Tongue (tissue), 2 donors: ENCODE measurements around the gene PCDHGA4. TPM values are rescaled to one million over a fixed set of nuclear protein-coding genes. Genes with fewer than 3 reads are reported as not detected.
"Not testable (repeated sequence)": the region's sequence is repeated elsewhere in the genome, so short reads cannot be mapped to it uniquely, and the experiment has no call there.

ENCODE experiments used
- DNase-seq: peaks from one replicate; pipeline ENCODE4 v3.0.0-alpha.2; 2015
- total RNA-seq: library from RNA; depleted of rRNA; stranded (reverse); fragments of >200 nt; gene quantifications from one replicate; pipeline ENCODE4 v1.2.3, GENCODE V29; 2014

PCDHGA4 gene
- total RNA-seq, 1 donor from 2014 or later: 3.9 TPM

- DNase-seq: peak; percentile 21
These were observed 4.8 kb upstream of the PCDHGA4 start, which contains the start of gene PCDHGB1 for GRCh38 chr5:141349917-141350619. Gene PCDHGB1 (plus strand): TSS chr5:141350099. CDS start chr5:141350261, 162 bp downstream.

GRCh38 chr5:141351591-141351990 is 3.2 kb upstream of the PCDHGA4 start:
- DNase-seq: no peak

GRCh38 chr5:141355641-141356040 is 820 bp downstream of the PCDHGA4 start:
- DNase-seq: no peak

- no peak for DNase-seq
These were observed 1.3 kb downstream of the PCDHGA4 start for GRCh38 chr5:141356133-141356532.

- no peak for DNase-seq
These were observed 2.1 kb downstream of the PCDHGA4 start for GRCh38 chr5:141356950-141357349.

- peak; percentile 19 for DNase-seq
These were observed 5.1 kb downstream of the PCDHGA4 start, which contains the start of gene PCDHGB2 for GRCh38 chr5:141359790-141360426. Gene PCDHGB2 (plus strand): TSS chr5:141359994. CDS start chr5:141360136, 142 bp downstream.

- no peak for DNase-seq
These were observed 5.9 kb downstream of the PCDHGA4 start for GRCh38 chr5:141360685-141361084.

- DNase-seq: no peak
These were observed 7.9 kb downstream of the PCDHGA4 start for GRCh38 chr5:141362719-141363118.

GRCh38 chr5:141363952-141364660 is 9.3 kb downstream of the PCDHGA4 start, which contains the start of gene PCDHGA5:
Gene PCDHGA5 (plus strand): TSS chr5:141364162. CDS start chr5:141364331, 169 bp downstream.
- DNase-seq: peak; percentile 8

GRCh38 chr5:141366016-141366896 is 11.4 kb downstream of the PCDHGA4 start:
- no peak for DNase-seq

GRCh38 chr5:141369994-141370848 is 15.4 kb downstream of the PCDHGA4 start, which contains the start of gene PCDHGB3:
Gene PCDHGB3 (plus strand): TSS chr5:141370242. CDS start chr5:141370395, 153 bp downstream.
- DNase-seq: peak; percentile 2

- DNase-seq: no peak
These were observed 17.0 kb downstream of the PCDHGA4 start for GRCh38 chr5:141371572-141372475.

GRCh38 chr5:141373673-141374317 is 19.0 kb downstream of the PCDHGA4 start, which contains the start of gene PCDHGA6:
Gene PCDHGA6 (plus strand): TSS chr5:141373891. CDS start chr5:141374084, 193 bp downstream.
- DNase-seq: peak; percentile 6

- no peak for DNase-seq
These were observed 19.8 kb downstream of the PCDHGA4 start for GRCh38 chr5:141374627-141375026.

- DNase-seq: not testable (repeated sequence)
These were observed 20.8 kb downstream of the PCDHGA4 start for GRCh38 chr5:141375444-141376155.

GRCh38 chr5:141382469-141383294 is 27.9 kb downstream of the PCDHGA4 start, which contains the start of gene PCDHGA7:
Gene PCDHGA7 (plus strand): TSS chr5:141382742. CDS start chr5:141382900, 158 bp downstream.
- peak; percentile 2 for DNase-seq

- no peak for DNase-seq
These were observed 28.5 kb downstream of the PCDHGA4 start for GRCh38 chr5:141383345-141383744.
